NCI-H446 (cell line): ENCODE measurements around the gene HAUS5.

Experiments used
- DNase-seq, 2 experiments: peaks; one replicate each; lab custom pipeline; 2025; lab: John Stamatoyannopoulos, UW

HAUS5 gene

DNA sequence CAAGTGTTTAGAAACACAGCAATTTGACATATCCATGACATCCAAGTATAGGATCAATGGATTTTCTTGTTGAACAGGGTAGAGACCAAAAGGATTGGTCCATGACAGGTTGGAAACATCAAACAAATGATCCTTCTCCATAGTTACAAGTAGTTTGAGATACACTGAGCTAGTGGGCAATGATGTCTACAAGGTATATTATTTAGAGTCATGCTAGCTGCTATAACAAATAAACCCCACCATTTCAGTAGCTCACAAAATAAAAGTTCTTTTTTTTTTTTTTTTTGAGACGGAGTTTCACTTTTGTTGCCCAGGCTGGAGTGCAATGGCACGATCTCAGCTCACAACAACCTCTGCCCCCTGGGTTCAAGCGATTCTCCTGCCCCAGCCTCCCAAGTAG, 4.9 kb upstream of the HAUS5 start:
- no peak for DNase-seq

DNA sequence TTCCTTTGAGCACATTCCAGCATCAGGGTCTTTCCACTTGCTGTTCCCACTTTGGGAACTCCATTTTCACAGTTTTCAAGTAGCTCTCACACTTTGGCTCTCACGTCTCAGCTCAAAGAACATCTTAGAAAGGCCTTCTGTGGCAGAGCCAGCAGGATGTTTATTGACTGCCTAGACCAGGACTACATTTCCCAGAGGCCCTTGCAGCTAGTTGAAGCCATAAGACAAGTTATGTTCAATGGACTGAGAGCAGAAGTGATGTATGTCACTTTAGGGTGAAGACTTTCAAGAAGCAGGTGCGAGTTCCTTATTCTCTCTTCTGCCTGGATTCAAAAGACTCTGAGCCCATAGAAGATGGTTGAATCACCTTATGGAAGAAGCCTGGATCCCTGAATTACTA, 4.3 kb upstream of the HAUS5 start:
- DNase-seq = no peak

GRCh38 chr19:35609851-35610353, 2.6 kb upstream of the HAUS5 start:
- no peak for DNase-seq

DNA sequence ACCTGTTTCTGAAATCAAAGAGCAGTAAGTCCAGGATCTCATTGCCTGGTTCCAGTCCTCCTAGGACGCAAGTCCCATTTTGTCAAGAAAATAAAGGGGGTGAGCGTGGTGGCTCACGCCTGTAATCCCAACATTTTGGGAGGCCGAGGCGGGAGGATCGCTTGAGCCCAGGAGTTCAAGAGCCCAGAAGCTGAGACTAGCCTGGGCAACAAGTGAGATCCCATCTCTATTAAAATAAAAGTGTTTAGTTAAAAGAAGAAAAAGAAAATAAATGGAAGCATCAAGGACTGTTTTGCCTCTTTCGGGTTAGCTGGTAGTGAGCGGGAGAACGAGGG, 344 bp upstream of the HAUS5 start:
- no peak for DNase-seq

GRCh38 chr19:35613574-35613973, 1.0 kb downstream of the HAUS5 start:
- DNase-seq = no peak

- no peak for DNase-seq
These were observed 2.5 kb downstream of the HAUS5 start for GRCh38 chr19:35615036-35615435.

DNA sequence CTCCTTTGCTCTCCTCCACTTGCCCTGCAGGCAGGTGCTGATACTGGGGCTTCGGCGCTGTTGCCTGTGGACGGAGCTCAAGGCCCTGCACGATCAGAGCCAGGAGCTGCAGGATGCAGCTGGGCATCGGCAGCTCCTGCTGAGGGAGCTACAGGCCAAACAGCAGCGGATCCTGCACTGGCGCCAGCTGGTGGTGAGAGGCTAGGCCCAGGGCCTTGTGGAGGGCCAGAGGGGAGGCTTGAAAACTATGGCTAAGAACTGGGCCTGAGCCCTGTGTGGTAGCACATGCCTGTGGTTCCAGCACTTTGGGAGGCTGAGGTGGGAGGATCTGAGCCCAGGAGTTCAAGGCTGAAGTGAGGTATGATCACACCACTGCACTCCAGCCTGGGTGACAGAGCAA, 6.3 kb downstream of the HAUS5 start:
- no peak for DNase-seq

GRCh38 chr19:35619290-35619923, 6.9 kb downstream of the HAUS5 start:
- no peak for DNase-seq

GRCh38 chr19:35620001-35620400, 7.5 kb downstream of the HAUS5 start:
- DNase-seq = no peak

DNA sequence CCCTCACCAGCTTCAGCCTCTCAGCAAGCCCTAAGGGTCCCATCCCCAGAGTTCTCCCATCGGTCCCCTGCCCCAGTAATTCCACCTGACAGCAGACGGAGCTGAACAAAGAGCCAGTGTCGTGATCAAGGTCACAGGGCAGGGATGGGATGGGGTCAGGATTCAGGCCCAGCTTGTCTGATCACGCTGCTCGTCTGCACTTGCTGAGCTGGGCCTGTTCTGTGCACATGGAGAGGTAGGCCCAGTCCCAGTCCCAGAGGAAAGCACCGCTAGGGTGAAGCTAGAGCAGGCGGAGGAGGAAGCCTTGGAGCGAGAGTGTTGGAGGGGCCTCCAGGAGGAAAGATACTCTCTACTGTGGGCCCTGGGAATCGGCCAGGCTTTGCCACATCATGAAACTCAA, 9.2 kb downstream of the HAUS5 start:
- DNase-seq = no peak

GRCh38 chr19:35622750-35623149, 10.2 kb downstream of the HAUS5 start:
- DNase-seq = no peak

DNA sequence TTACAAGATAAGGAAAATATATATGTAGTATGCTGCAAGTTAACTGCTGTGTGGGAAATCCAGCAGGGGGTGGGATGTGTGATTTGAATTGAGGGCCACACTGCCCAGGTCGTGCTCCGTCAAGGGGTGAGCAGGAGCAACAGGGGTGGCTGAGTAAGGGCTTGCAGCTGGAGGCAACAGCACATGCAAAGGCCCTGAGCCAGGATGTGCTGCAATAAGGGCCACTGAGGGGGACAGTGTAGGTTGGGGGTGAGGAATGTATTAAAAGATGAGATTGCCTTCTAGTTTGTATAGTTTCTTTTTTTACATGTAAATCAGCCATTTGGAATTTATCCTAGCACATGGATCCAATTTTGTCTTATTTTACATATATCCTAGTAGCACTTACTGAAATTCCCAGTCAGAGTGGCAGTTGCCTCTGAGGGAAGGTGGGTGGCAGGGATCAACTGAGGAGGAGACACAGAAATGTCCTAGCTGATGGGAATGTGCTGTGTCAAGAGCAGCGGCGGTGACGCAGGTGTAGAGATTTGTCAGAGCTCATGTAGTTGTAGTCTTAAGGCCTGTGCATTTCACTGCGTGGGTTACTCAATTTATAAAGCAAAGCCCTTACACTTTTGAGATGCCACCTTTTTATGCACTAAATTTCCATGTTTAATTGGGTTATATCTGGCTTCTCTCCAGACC, 10.9 kb downstream of the HAUS5 start:
- DNase-seq = no peak

DNA sequence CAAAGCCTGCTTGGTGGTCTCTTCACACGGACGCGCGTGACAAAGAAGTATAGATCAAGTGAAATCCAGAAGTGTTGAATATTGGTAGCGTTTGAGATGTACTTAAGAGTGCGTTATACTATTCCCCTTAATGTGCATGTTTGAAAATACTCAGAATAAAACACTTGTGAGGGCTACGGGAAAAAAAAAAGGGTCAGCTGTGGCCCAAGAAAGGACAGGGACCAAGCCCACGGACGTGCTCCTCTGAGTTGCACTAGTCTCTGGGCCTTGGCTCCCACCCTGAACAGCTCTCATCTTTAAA, 15.7 kb downstream of the HAUS5 start:
- DNase-seq = no peak

DNA sequence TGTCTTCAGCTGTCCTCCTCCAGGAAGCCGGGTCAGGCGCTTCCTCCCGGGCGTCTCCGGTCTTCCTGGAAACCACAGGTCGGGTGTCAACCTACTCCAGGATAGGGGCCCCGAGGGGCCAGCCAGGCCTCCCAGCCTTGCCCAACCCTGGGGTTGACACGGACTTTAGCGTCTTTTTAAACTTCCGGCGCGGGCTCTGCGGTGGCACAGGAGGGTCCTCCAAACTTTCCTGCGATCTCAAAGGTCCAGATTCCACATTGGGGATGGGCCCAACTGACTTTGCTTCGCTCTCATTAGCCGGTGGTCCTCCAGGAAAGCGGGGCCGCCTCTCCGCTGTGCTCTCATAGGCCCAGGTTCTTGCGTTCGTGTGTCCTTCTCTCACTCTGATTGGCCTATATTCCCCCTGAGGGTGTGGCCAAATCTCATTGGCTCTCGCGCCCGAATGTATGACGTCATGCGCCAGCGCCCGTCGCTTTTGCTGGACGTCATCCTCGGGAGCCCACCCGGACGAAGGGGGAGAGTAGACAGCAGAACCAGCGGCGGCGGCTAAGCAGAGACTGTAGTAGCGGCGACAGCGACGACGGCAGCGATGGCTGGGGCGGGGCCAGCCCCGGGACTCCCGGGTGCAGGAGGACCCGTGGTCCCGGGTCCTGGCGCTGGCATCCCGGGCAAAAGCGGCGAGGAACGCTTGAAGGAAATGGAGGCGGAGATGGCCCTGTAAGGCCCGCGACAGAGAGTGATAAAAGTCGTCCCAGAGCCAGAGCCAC, 16.2 kb downstream of the HAUS5 start, which contains the start of gene RBM42:
Gene RBM42, plus strand, starts transcription at position 472 of the 767 bp plus-strand sequence. Its CDS starts 118 bp downstream, at position 590.
- DNase-seq = peak; percentile 96 to 99

DNA sequence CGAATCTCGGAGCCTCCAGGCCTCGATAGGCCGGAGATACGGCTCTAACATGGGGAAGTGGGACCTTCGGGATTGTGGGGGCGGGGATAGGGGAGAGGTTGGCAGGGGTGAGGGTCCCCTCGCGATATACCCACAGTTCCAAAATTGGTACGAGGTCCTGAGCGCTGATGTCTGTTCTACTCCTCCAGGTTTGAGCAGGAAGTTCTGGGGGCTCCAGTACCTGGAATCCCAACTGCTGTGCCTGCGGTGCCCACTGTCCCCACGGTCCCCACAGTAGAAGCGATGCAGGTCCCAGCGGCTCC, 16.7 kb downstream of the HAUS5 start:
- DNase-seq = no peak

DNA sequence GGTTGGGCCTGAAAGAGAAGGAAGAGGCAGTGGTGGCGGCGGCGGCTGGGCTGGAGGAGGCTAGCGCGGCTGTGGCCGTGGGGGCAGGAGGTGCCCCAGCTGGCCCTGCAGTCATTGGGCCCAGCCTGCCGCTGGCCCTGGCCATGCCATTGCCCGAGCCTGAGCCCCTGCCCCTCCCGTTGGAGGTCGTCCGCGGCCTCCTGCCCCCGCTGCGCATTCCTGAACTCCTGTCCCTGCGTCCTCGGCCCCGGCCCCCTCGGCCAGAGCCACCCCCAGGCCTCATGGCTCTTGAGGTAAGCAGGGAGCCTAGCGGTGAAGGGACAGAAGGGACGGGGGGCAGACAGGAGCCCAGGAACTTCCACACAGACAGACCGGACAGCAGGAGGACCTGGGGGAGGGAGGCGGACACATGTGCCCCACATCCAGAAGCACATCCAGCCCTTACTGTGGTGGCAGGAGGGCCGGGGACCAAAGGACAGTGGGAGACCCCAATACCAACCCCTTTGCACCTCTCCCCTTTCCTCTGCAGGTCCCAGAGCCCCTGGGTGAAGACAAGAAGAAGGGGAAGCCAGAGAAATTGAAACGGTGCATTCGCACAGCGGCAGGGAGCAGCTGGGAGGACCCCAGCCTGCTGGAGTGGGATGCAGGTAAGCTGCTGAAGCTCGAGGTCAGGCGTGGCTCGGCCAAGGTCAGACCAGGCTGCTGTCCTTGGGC, 21.3 kb downstream of the HAUS5 start:
- no peak for DNase-seq

DNA sequence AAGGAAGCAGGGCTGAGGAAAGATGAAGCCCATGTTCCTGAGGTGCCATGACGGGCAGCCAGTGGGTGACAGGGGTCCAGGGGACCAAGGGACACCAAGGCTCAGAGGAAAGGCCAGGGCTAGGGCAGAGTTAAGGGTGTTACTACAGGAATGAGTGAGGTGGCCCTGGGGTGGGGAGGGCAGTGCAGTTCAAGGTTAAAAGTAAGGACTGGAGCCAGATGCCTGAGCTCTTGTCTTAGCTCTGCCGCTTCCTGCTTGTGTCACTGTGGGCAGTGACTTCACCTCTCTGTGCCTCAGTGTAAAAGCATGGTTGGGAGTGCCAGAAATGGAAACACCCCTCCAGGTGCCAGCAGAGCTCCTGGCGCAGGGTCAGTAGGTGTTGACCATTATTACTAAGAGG, 24.1 kb downstream of the HAUS5 start:
- no peak for DNase-seq

GRCh38 chr19:35637165-35637564, 24.6 kb downstream of the HAUS5 start:
- DNase-seq = no peak

- no peak for DNase-seq
These were observed 26.7 kb downstream of the HAUS5 start for GRCh38 chr19:35639321-35639639.

- no peak for DNase-seq
These were observed 27.3 kb downstream of the HAUS5 start for GRCh38 chr19:35639863-35640262.

DNA sequence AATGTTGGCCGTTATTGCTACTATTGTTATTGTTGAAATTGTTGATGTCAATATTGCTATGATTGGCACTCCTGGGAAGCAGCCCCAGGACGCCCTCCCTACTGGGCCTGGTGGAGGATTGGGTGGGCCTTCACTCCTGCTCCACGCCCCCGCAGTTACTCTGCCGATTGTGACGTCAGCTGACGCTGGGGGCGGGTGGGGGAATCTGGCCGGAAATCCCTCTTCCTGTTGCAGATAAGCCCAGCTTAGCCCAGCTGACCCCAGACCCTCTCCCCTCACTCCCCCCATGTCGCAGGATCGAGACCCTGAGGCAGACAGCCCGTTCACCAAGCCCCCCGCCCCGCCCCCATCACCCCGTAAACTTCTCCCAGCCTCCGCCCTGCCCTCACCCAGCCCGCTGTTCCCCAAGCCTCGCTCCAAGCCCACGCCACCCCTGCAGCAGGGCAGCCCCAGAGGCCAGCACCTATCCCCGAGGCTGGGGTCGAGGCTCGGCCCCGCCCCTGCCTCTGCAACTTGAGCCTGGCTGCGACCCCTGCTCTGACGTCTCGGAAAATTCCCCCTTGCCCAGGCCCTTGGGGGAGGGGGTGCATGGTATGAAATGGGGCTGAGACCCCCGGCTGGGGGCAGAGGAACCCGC, 29.1 kb downstream of the HAUS5 start, which contains the start of gene ETV2:
Gene ETV2, plus strand, starts transcription at position 231 of the 637 bp plus-strand sequence. CDS start 716 bp downstream, outside the sequence.
- DNase-seq = no peak

- DNase-seq = peak in 1 of 2 experiments; percentile 17
These were observed 29.8 kb downstream of the HAUS5 start for GRCh38 chr19:35642312-35642711.
